ENCODE data around the gene ABCC6. TPM values are rescaled to one million over a fixed set of nuclear protein-coding genes. Genes with fewer than 3 reads are reported as not detected.

Gene ABCC6
- total RNA-seq, 1 donor, result 0.36 TPM

DNA sequence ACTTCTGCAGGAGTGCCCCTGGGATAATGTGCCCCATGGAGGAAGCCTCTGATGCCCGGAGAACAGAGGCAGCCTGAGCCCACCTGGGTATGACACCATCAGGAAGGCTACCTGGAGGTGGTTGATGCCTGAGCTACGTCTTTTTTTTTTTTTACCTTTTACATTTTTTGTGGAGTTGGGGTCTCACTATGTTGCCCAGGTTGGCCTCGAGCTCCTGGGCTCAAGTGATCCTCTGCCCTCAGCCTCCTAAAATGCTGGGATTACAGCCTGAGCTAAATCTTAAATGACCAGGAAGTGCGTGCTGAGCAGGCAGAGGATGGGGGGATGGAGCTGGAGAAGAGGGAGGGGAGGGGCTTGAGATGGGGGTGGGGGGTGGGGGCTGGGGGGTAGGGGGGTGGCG, 32.7 kb downstream of the ABCC6 start:
- no peaks in the 10 kb centered on the region for H4K20me1 ChIP-seq (ENCODE audit: insufficient read depth, low read length)
- H3K4me2 ChIP-seq (ENCODE audit: insufficient read depth, low read length), result no peak overlapping the region
- no peaks in the 10 kb centered on the region for H3K9me3 ChIP-seq (ENCODE audit: low read depth, low read length)
- H3K79me2 ChIP-seq (ENCODE audit: insufficient read depth, low read length), result no peaks in the 10 kb centered on the region
- no peak overlapping the region for H3K4me3 ChIP-seq (ENCODE audit: insufficient read depth, low read length)
- no peaks in the 10 kb centered on the region for H3K36me3 ChIP-seq (ENCODE audit: insufficient read depth, low read length)
- DNase-seq (ENCODE audit: insufficient read length, low spot score, missing footprints), result no peak
- TF ChIP-seq, protein P1, sequence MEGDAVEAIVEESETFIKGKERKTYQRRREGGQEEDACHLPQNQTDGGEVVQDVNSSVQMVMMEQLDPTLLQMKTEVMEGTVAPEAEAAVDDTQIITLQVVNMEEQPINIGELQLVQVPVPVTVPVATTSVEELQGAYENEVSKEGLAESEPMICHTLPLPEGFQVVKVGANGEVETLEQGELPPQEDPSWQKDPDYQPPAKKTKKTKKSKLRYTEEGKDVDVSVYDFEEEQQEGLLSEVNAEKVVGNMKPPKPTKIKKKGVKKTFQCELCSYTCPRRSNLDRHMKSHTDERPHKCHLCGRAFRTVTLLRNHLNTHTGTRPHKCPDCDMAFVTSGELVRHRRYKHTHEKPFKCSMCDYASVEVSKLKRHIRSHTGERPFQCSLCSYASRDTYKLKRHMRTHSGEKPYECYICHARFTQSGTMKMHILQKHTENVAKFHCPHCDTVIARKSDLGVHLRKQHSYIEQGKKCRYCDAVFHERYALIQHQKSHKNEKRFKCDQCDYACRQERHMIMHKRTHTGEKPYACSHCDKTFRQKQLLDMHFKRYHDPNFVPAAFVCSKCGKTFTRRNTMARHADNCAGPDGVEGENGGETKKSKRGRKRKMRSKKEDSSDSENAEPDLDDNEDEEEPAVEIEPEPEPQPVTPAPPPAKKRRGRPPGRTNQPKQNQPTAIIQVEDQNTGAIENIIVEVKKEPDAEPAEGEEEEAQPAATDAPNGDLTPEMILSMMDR (IDR thresholded peaks at IDR 0.05; ENCODE audit: extremely low read depth, low read depth, low read length), result no peak
- H3K4me1 ChIP-seq (ENCODE audit: insufficient read depth, low read length), result no peaks in the 10 kb centered on the region
- peaks cover 17% of the 10 kb centered on the region for H3K27me3 ChIP-seq (ENCODE audit: insufficient read depth, low read length)
- H2AFZ ChIP-seq (ENCODE audit: low read length), result no peak overlapping the region
- no peak overlapping the region for H3K27ac ChIP-seq (ENCODE audit: low read depth, low read length)

DNA sequence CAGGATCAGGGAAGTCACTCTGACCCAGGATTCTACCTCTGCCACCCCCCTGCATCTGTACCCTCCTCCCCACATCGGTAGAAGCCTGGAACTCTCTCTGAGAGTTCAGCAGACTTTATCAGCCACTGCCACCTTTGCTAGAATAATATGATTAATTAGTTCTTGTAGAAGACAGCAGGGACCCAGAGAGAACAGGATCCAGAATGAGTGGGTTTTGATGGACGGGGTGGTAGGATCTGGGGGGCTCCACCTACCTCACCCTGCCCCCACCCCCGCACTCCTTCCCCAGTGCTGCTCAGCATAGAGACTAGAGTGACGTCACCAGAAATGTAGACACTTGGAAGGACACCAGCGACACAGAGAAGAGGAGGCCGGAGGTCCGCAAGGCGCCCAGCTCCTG, 33.5 kb downstream of the ABCC6 start:
- peaks cover 17% of the 10 kb centered on the region for H3K27me3 ChIP-seq (ENCODE audit: insufficient read depth, low read length)
- H3K4me2 ChIP-seq (ENCODE audit: insufficient read depth, low read length), result no peak overlapping the region
- no peaks in the 10 kb centered on the region for H4K20me1 ChIP-seq (ENCODE audit: insufficient read depth, low read length)
- no peak for DNase-seq (ENCODE audit: insufficient read length, low spot score, missing footprints)
- H3K4me3 ChIP-seq (ENCODE audit: insufficient read depth, low read length), result no peak overlapping the region
- H3K27ac ChIP-seq (ENCODE audit: low read depth, low read length), result no peak overlapping the region
- H3K79me2 ChIP-seq (ENCODE audit: insufficient read depth, low read length), result no peaks in the 10 kb centered on the region
- TF ChIP-seq, protein P1 (IDR thresholded peaks at IDR 0.05; ENCODE audit: extremely low read depth, low read depth, low read length), result no peak
- H3K4me1 ChIP-seq (ENCODE audit: insufficient read depth, low read length), result no peaks in the 10 kb centered on the region
- H3K9me3 ChIP-seq (ENCODE audit: low read depth, low read length), result no peaks in the 10 kb centered on the region
- H3K36me3 ChIP-seq (ENCODE audit: insufficient read depth, low read length), result no peaks in the 10 kb centered on the region
- no peak overlapping the region for H2AFZ ChIP-seq (ENCODE audit: low read length)

DNA sequence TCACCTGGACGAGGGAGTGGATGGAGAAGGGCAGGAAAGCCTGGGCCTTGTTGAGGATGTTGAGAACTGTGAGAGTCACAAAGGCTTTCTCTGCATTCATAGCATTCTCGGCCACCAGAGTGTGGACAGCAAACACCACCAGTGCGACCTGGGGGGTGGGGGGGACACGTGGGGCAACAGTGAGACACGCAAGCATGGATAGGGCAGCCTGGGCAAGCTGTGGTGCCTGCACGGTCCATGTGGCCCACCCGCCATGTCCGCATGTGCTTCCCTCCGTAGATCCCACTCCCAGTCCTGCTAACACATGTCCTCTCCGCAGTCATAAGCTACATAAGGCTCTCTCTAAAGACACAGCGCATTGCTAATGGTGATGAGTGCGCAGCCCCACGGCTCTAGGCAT, 34.5 kb downstream of the ABCC6 start:
- no peak for DNase-seq (ENCODE audit: insufficient read length, low spot score, missing footprints)
- Histone ChIP-seq H3K36me3 (ENCODE audit: insufficient read depth, low read length) (no peaks in the 10 kb centered on the region), H4K20me1 (ENCODE audit: insufficient read depth, low read length) (no peaks in the 10 kb centered on the region), H3K4me1 (ENCODE audit: insufficient read depth, low read length) (no peaks in the 10 kb centered on the region), H3K9me3 (ENCODE audit: low read depth, low read length) (no peaks in the 10 kb centered on the region), H3K4me3 (ENCODE audit: insufficient read depth, low read length) (no peak overlapping the region), H2AFZ (ENCODE audit: low read length) (no peak overlapping the region), H3K27me3 (ENCODE audit: insufficient read depth, low read length) (peaks cover 15% of the 10 kb centered on the region), H3K79me2 (ENCODE audit: insufficient read depth, low read length) (no peaks in the 10 kb centered on the region), H3K4me2 (ENCODE audit: insufficient read depth, low read length) (no peak overlapping the region), H3K27ac (ENCODE audit: low read depth, low read length) (no peak overlapping the region)
- TF ChIP-seq, protein P1 (IDR thresholded peaks at IDR 0.05; ENCODE audit: extremely low read depth, low read depth, low read length), result no peak

DNA sequence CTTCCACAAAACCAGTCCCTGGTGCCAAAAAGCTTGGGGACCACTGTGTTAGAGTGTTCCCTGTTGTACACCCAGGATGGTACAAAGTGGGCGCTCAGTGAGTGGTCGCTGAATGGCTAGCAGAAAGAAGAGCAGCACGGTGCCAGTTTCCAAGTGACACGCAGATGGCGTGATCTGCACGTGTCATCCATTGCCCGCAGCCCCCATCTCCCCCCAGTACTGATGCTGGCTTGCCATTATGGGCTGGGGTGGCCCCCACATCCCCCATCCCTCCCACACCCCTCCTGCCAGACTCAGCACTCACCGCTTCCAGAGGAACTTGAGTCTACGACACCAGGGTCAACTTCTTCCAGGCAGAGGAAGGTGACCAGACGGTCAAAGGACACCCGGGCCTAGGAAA, 36.5 kb downstream of the ABCC6 start:
- DNase-seq (ENCODE audit: insufficient read length, low spot score, missing footprints), result no peak
- no peak overlapping the region for H2AFZ ChIP-seq (ENCODE audit: low read length)
- H3K27ac ChIP-seq (ENCODE audit: low read depth, low read length), result no peak overlapping the region
- no peaks in the 10 kb centered on the region for H3K36me3 ChIP-seq (ENCODE audit: insufficient read depth, low read length)
- no peak overlapping the region for H3K4me3 ChIP-seq (ENCODE audit: insufficient read depth, low read length)
- no peaks in the 10 kb centered on the region for H3K79me2 ChIP-seq (ENCODE audit: insufficient read depth, low read length)
- H4K20me1 ChIP-seq (ENCODE audit: insufficient read depth, low read length), result no peaks in the 10 kb centered on the region
- H3K27me3 ChIP-seq (ENCODE audit: insufficient read depth, low read length), result peaks cover 8% of the 10 kb centered on the region
- H3K4me2 ChIP-seq (ENCODE audit: insufficient read depth, low read length), result no peak overlapping the region
- TF ChIP-seq, protein P1 (IDR thresholded peaks at IDR 0.05; ENCODE audit: extremely low read depth, low read depth, low read length), result no peak
- H3K9me3 ChIP-seq (ENCODE audit: low read depth, low read length), result no peaks in the 10 kb centered on the region
- no peaks in the 10 kb centered on the region for H3K4me1 ChIP-seq (ENCODE audit: insufficient read depth, low read length)
